DOHH2 (cell line): ENCODE measurements around the gene UGT3A1.
"Not testable (repeated sequence)": the region's sequence is repeated elsewhere in the genome, so short reads cannot be mapped to it uniquely, and the experiment has no call there.

Source experiments
- H3F3A ChIP-seq: fragments of 200-600 bp; sonication (generic), shearing (Covaris generic); 2 replicates; pipeline ENCODE4 v1.6.0; 2016; ENCODE audit warnings: antibody characterized with exemption, mild to moderate bottlenecking; ENCODE audit not compliant: control insufficient read depth, insufficient read depth
- H3K27ac ChIP-seq: fragments of 200-600 bp; sonication (generic); 2 replicates; pipeline ENCODE4 v1.5.1; 2014; ENCODE audit warnings: low read depth, mild to moderate bottlenecking, low read length, moderate library complexity
- H3K27me3 ChIP-seq: fragments of 200-600 bp; sonication (generic); 2 replicates; pipeline ENCODE4 v1.6.1; 2014; ENCODE audit warnings: mild to moderate bottlenecking, low read length, mixed read lengths; ENCODE audit not compliant: control insufficient read depth
- H3K36me3 ChIP-seq: fragments of 200-600 bp; sonication (generic); 2 replicates; pipeline ENCODE4 v1.6.1; 2014; ENCODE audit warnings: mild to moderate bottlenecking, low read length, moderate library complexity, mixed read lengths; ENCODE audit not compliant: control insufficient read depth
- H3K4me1 ChIP-seq: fragments of 200-600 bp; sonication (generic); 2 replicates; pipeline ENCODE4 v1.6.1; 2014; ENCODE audit warnings: mild to moderate bottlenecking, low read length, mixed read lengths; ENCODE audit not compliant: control insufficient read depth
- H3K4me2 ChIP-seq: fragments of 200-600 bp; sonication (generic); 2 replicates; pipeline ENCODE4 v1.6.0; 2014; ENCODE audit warnings: mild to moderate bottlenecking, low read length, moderate library complexity
- H3K4me3 ChIP-seq: fragments of 200-600 bp; sonication (generic); 2 replicates; pipeline ENCODE4 v1.5.1; 2014; ENCODE audit warnings: mild to moderate bottlenecking, low read length, mixed read lengths
- H3K79me2 ChIP-seq: fragments of 200-600 bp; sonication (generic); 2 replicates; pipeline ENCODE4 v1.6.1; 2014; ENCODE audit warnings: mild to moderate bottlenecking, low read length, mixed read lengths; ENCODE audit not compliant: control insufficient read depth
- H3K9me2 ChIP-seq: fragments of 200-600 bp; sonication (generic); replicated peaks from 2 replicates; pipeline ENCODE4 v1.6.1; 2014; ENCODE audit warnings: mild to moderate bottlenecking, low read length, mixed read lengths; ENCODE audit not compliant: control insufficient read depth
- H3K9me3 ChIP-seq: fragments of 200-600 bp; sonication (generic); 2 replicates; pipeline ENCODE4 v1.6.1; 2014; ENCODE audit warnings: antibody characterized with exemption, low read length, mixed read lengths; ENCODE audit not compliant: control insufficient read depth, insufficient read depth
- H4K20me1 ChIP-seq: fragments of 200-600 bp; sonication (generic); 2 replicates; pipeline ENCODE4 v1.6.0; 2014; ENCODE audit warnings: low read depth, mild to moderate bottlenecking, antibody characterized with exemption, low read length, moderate library complexity; ENCODE audit not compliant: control insufficient read depth, insufficient read depth
- CTCF ChIP-seq: fragments of 200-600 bp; sonication (generic); IDR thresholded peaks from one replicate; pipeline ENCODE4 v1.5.1; 2014; ENCODE audit warnings: antibody characterized with exemption, mild to moderate bottlenecking, low read depth, low read length; ENCODE audit not compliant: poor library complexity, severe bottlenecking
- EZH2phosphoT487 ChIP-seq: fragments of 200-600 bp; sonication (generic); IDR thresholded peaks from 2 replicates; pipeline ENCODE4 v1.6.1; 2017; ENCODE audit warnings: borderline replicate concordance, mild to moderate bottlenecking, antibody characterized with exemption, low read length, moderate library complexity, mixed read lengths

Gene UGT3A1

GRCh38 chr5:36028816-36029465 is 37.8 kb upstream of the UGT3A1 start:
- Histone ChIP-seq H3K4me3 (no peak overlapping the region), H4K20me1 (no peaks in the 10 kb centered on the region), H3K27me3 (no peaks in the 10 kb centered on the region), H3K4me1 (no peaks in the 10 kb centered on the region), H3K79me2 (no peaks in the 10 kb centered on the region), H3K36me3 (no peaks in the 10 kb centered on the region), H3K27ac (no peak overlapping the region), H3K4me2 (no peak overlapping the region), H3F3A (no peaks in the 10 kb centered on the region), H3K9me3 (no peaks in the 10 kb centered on the region), H3K9me2 (no peaks in the 10 kb centered on the region)
- TF ChIP-seq CTCF (no peak), EZH2phosphoT487 (no peak)

GRCh38 chr5:36027711-36028110 is 36.5 kb upstream of the UGT3A1 start:
- Histone ChIP-seq H3K27ac (no peak overlapping the region), H3K27me3 (no peaks in the 10 kb centered on the region), H3K79me2 (no peaks in the 10 kb centered on the region), H3K9me2 (no peaks in the 10 kb centered on the region), H3F3A (no peaks in the 10 kb centered on the region), H4K20me1 (no peaks in the 10 kb centered on the region), H3K4me2 (no peak overlapping the region), H3K4me1 (no peaks in the 10 kb centered on the region), H3K9me3 (no peaks in the 10 kb centered on the region), H3K36me3 (no peaks in the 10 kb centered on the region), H3K4me3 (no peak overlapping the region)
- TF ChIP-seq CTCF = no peak
- no peak for TF ChIP-seq EZH2phosphoT487

GRCh38 chr5:36026706-36027465 is 35.7 kb upstream of the UGT3A1 start:
- Histone ChIP-seq H3K36me3 (no peaks in the 10 kb centered on the region), H4K20me1 (no peaks in the 10 kb centered on the region)
- no peak for TF ChIP-seq EZH2phosphoT487
- no peak for TF ChIP-seq CTCF

GRCh38 chr5:36022246-36022645 is 31.1 kb upstream of the UGT3A1 start:
- not testable (repeated sequence) for H3K4me2 ChIP-seq, H3K36me3 ChIP-seq, H3K4me3 ChIP-seq, H3K9me3 ChIP-seq, H3K27me3 ChIP-seq, H3K27ac ChIP-seq, H3K4me1 ChIP-seq, H3K79me2 ChIP-seq, H3F3A ChIP-seq, H3K9me2 ChIP-seq, H4K20me1 ChIP-seq

More at GRCh38 chr5:36026706-36027465, 35.7 kb upstream of the UGT3A1 start:
- H3K9me2 ChIP-seq = no peaks in the 10 kb centered on the region
- H3F3A ChIP-seq = no peaks in the 10 kb centered on the region
- no peak overlapping the region for H3K27ac ChIP-seq
- H3K27me3 ChIP-seq = no peaks in the 10 kb centered on the region
- no peak overlapping the region for H3K4me2 ChIP-seq
- H3K9me3 ChIP-seq = no peaks in the 10 kb centered on the region
- H3K79me2 ChIP-seq = no peaks in the 10 kb centered on the region
- no peak overlapping the region for H3K4me3 ChIP-seq
- H3K4me1 ChIP-seq = no peaks in the 10 kb centered on the region

GRCh38 chr5:36019584-36019983 is 28.4 kb upstream of the UGT3A1 start:
- H3K4me2 ChIP-seq, H4K20me1 ChIP-seq, H3K36me3 ChIP-seq, H3K27me3 ChIP-seq, H3K4me3 ChIP-seq, H3F3A ChIP-seq, H3K79me2 ChIP-seq, H3K9me2 ChIP-seq, H3K27ac ChIP-seq, H3K9me3 ChIP-seq, H3K4me1 ChIP-seq: not testable (repeated sequence)
